Adrenal gland (tissue), 5 donors: ENCODE data around the gene TM6SF1.

ENCODE experiments used
- POLR2A ChIP-seq, 2 donors: fragments of 450-650 bp; IDR thresholded peaks; one replicate each; pipeline ENCODE4 v1.6.1; 2017; ENCODE audit warnings: antibody characterized with exemption in 2 of 2, mild to moderate bottlenecking in 2 of 2, moderate library complexity in 1 of 2
- TF ChIP-seq, protein P1 (sequence below), 6 experiments: fragments of 450-650 bp in 4 of 6; fragments of 200-600 bp in 2 of 6; sonication (generic) in 1 of 6; IDR thresholded peaks; 1 replicate in 5 of 6; 2 replicates in 1 of 6; pipeline versions ENCODE4 v1.5.1 to v1.8.0; 2016 to 2021; ENCODE audit warnings: antibody characterized with exemption in 6 of 6, mild to moderate bottlenecking in 2 of 6, moderate library complexity in 1 of 6
- donor health status: DM: no; HTN: no; CAD: no.

DNA sequence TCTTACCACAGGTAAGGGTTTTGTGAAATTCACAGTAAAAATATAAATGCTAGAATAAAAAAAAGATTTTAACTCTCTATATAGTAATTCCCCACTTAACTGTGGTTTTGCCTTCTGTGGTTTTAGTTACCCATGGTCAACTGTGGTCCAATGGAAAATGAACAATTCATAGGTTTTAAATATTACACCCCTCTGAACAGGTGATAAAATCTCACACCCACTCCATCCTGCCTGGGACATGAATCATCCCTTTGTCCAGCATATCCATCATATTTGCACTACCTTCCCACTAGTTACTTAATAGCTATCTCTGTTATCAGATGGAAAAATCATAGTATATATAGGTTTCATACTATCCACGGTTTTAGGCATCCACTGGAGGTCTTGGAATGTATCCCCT, 50.9 kb downstream of the TM6SF1 start:
- TF ChIP-seq, protein P1, sequence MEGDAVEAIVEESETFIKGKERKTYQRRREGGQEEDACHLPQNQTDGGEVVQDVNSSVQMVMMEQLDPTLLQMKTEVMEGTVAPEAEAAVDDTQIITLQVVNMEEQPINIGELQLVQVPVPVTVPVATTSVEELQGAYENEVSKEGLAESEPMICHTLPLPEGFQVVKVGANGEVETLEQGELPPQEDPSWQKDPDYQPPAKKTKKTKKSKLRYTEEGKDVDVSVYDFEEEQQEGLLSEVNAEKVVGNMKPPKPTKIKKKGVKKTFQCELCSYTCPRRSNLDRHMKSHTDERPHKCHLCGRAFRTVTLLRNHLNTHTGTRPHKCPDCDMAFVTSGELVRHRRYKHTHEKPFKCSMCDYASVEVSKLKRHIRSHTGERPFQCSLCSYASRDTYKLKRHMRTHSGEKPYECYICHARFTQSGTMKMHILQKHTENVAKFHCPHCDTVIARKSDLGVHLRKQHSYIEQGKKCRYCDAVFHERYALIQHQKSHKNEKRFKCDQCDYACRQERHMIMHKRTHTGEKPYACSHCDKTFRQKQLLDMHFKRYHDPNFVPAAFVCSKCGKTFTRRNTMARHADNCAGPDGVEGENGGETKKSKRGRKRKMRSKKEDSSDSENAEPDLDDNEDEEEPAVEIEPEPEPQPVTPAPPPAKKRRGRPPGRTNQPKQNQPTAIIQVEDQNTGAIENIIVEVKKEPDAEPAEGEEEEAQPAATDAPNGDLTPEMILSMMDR (IDR thresholded peaks at IDR 0.05): no peak
- no peak for TF ChIP-seq POLR2A (IDR thresholded peaks at IDR 0.05)
